Neural cell (in vitro differentiated cells): ENCODE results near the gene MED22.

Source experiments
- EP300 ChIP-seq: fragments of 450-650 bp; conservative IDR thresholded peaks from 2 replicates; pipeline ENCODE4 v1.6.1; 2014; ENCODE audit warnings: antibody characterized with exemption, mild to moderate bottlenecking, moderate library complexity; ENCODE audit not compliant: poor library complexity, severe bottlenecking
- EZH2 ChIP-seq: fragments of 200-600, 300-800 bp; shearing (Covaris generic), sonication (generic); IDR thresholded peaks from 2 replicates; pipeline ENCODE4 v1.6.1; 2014; ENCODE audit warnings: antibody characterized with exemption, low read length, borderline replicate concordance, mild to moderate bottlenecking; ENCODE audit not compliant: insufficient read depth, poor library complexity, severe bottlenecking
- MXI1 ChIP-seq: fragments of 450-650 bp; conservative IDR thresholded peaks from 2 replicates; pipeline ENCODE4 v1.6.1; 2014; ENCODE audit warnings: antibody characterized with exemption, mild to moderate bottlenecking; ENCODE audit not compliant: poor library complexity, severe bottlenecking
- POLR2AphosphoS5 ChIP-seq: IDR thresholded peaks from 2 replicates; pipeline ENCODE4 v1.6.1; 2012
- RAD21 ChIP-seq: fragments of 450-650 bp; conservative IDR thresholded peaks from 2 replicates; pipeline ENCODE4 v1.6.1; 2014; ENCODE audit warnings: antibody characterized with exemption, mild to moderate bottlenecking, moderate library complexity
- TAF1 ChIP-seq: IDR thresholded peaks from 2 replicates; pipeline ENCODE4 v1.6.1; 2012; ENCODE audit warnings: low read depth
- TF ChIP-seq, protein P1 (sequence below): fragments of 450-650 bp; IDR thresholded peaks from 2 replicates; pipeline ENCODE4 v1.5.1; 2014; ENCODE audit warnings: antibody characterized with exemption, mild to moderate bottlenecking, moderate library complexity; ENCODE audit not compliant: poor library complexity, severe bottlenecking
- TF ChIP-seq, protein P2 (sequence below): IDR thresholded peaks from 2 replicates; pipeline ENCODE4 v1.6.1; 2012; ENCODE audit warnings: borderline replicate concordance

DNA sequence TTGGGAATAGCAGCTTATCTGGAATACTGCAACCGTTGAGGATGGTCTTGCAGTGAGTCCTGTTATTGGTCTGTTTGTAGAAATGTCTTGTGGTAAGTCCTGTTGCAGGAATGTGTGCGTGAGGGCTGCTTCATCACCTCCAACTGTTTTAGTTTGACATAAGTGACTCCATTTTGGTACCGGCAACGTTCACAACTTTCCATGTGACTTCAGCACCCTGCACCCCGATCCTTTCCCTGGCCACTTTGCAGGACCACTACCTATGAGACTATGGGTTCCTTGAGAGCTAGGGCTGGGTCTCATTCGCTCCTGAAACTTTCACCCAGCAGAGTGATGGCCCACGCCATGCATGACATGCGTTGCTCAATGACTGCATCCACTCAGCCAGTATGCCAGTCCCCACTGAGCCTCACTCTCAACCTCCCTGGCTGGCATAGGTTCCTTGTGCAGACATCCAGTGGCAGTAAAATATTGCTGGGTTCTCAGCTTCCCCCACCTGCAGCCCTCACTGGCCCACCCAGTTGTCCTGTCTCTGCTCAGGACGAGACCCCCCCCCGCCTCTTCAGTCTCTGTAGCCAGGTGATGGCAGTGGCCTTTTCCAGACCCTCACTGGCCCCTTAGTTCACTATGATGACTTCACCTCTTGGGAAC, 20.0 kb downstream of the MED22 start:
- TF ChIP-seq EZH2: no peak
- TF ChIP-seq, protein P1, sequence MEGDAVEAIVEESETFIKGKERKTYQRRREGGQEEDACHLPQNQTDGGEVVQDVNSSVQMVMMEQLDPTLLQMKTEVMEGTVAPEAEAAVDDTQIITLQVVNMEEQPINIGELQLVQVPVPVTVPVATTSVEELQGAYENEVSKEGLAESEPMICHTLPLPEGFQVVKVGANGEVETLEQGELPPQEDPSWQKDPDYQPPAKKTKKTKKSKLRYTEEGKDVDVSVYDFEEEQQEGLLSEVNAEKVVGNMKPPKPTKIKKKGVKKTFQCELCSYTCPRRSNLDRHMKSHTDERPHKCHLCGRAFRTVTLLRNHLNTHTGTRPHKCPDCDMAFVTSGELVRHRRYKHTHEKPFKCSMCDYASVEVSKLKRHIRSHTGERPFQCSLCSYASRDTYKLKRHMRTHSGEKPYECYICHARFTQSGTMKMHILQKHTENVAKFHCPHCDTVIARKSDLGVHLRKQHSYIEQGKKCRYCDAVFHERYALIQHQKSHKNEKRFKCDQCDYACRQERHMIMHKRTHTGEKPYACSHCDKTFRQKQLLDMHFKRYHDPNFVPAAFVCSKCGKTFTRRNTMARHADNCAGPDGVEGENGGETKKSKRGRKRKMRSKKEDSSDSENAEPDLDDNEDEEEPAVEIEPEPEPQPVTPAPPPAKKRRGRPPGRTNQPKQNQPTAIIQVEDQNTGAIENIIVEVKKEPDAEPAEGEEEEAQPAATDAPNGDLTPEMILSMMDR: no peak
- no peak for TF ChIP-seq POLR2AphosphoS5
- TF ChIP-seq TAF1: no peak
- TF ChIP-seq RAD21: no peak
- no peak for TF ChIP-seq EP300
- TF ChIP-seq MXI1: no peak
- TF ChIP-seq, protein P2, sequence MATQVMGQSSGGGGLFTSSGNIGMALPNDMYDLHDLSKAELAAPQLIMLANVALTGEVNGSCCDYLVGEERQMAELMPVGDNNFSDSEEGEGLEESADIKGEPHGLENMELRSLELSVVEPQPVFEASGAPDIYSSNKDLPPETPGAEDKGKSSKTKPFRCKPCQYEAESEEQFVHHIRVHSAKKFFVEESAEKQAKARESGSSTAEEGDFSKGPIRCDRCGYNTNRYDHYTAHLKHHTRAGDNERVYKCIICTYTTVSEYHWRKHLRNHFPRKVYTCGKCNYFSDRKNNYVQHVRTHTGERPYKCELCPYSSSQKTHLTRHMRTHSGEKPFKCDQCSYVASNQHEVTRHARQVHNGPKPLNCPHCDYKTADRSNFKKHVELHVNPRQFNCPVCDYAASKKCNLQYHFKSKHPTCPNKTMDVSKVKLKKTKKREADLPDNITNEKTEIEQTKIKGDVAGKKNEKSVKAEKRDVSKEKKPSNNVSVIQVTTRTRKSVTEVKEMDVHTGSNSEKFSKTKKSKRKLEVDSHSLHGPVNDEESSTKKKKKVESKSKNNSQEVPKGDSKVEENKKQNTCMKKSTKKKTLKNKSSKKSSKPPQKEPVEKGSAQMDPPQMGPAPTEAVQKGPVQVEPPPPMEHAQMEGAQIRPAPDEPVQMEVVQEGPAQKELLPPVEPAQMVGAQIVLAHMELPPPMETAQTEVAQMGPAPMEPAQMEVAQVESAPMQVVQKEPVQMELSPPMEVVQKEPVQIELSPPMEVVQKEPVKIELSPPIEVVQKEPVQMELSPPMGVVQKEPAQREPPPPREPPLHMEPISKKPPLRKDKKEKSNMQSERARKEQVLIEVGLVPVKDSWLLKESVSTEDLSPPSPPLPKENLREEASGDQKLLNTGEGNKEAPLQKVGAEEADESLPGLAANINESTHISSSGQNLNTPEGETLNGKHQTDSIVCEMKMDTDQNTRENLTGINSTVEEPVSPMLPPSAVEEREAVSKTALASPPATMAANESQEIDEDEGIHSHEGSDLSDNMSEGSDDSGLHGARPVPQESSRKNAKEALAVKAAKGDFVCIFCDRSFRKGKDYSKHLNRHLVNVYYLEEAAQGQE: no peak
